ENCODE data around the gene MAGI1. TPM values are rescaled to one million over a fixed set of nuclear protein-coding genes. Genes with fewer than 3 reads are reported as not detected.
"Not testable (repeated sequence)": the region's sequence is repeated elsewhere in the genome, so short reads cannot be mapped to it uniquely, and the experiment has no call there.

MAGI1 gene
- total RNA-seq, 1 donor from 2014 or later: 21.9 TPM

- no peak for TF ChIP-seq CTCF (IDR thresholded peaks at IDR 0.05)
- no peaks in the 10 kb centered on the region for H3K36me3 Mint-ChIP-seq (ENCODE audit: unreplicated experiment)
- H3K27ac Mint-ChIP-seq (ENCODE audit: unreplicated experiment): peak overlapping the region; percentile 87
- no peak for DNase-seq (ENCODE audit: extremely low spot score, unreplicated experiment)
- no peak overlapping the region for H3K4me3 Mint-ChIP-seq (ENCODE audit: unreplicated experiment)
- H3K27me3 Mint-ChIP-seq (ENCODE audit: unreplicated experiment): no peaks in the 10 kb centered on the region
- H3K9me3 Mint-ChIP-seq (ENCODE audit: unreplicated experiment): peaks cover 5% of the 10 kb centered on the region
- H3K4me1 Mint-ChIP-seq (ENCODE audit: unreplicated experiment): peaks cover 40% of the 10 kb centered on the region
Measured at GRCh38 chr3:66048051-66048395, 9.3 kb upstream of the MAGI1 start.

- TF ChIP-seq CTCF (IDR thresholded peaks at IDR 0.05): no peak
- peak overlapping the region; percentile 87 for H3K27ac Mint-ChIP-seq (ENCODE audit: unreplicated experiment)
- DNase-seq (ENCODE audit: extremely low spot score, unreplicated experiment): no peak
- H3K36me3 Mint-ChIP-seq (ENCODE audit: unreplicated experiment): no peaks in the 10 kb centered on the region
- peaks cover 5% of the 10 kb centered on the region for H3K9me3 Mint-ChIP-seq (ENCODE audit: unreplicated experiment)
- H3K4me3 Mint-ChIP-seq (ENCODE audit: unreplicated experiment): no peak overlapping the region
- no peaks in the 10 kb centered on the region for H3K27me3 Mint-ChIP-seq (ENCODE audit: unreplicated experiment)
- peaks cover 34% of the 10 kb centered on the region for H3K4me1 Mint-ChIP-seq (ENCODE audit: unreplicated experiment)
Measured at GRCh38 chr3:66047311-66048050, 8.8 kb upstream of the MAGI1 start.

GRCh38 chr3:66046321-66046720 lies 7.6 kb upstream of the MAGI1 start:
- not testable (repeated sequence) for H3K27me3 Mint-ChIP-seq (ENCODE audit: unreplicated experiment); H3K4me3 Mint-ChIP-seq (ENCODE audit: unreplicated experiment); DNase-seq (ENCODE audit: extremely low spot score, unreplicated experiment)

GRCh38 chr3:66041828-66042227 lies 3.1 kb upstream of the MAGI1 start:
- peaks cover 43% of the 10 kb centered on the region for H3K4me1 Mint-ChIP-seq (ENCODE audit: unreplicated experiment)
- no peak for DNase-seq (ENCODE audit: extremely low spot score, unreplicated experiment)
- no peak for TF ChIP-seq CTCF (IDR thresholded peaks at IDR 0.05)
- H3K9me3 Mint-ChIP-seq (ENCODE audit: unreplicated experiment): no peaks in the 10 kb centered on the region
- no peak overlapping the region for H3K27ac Mint-ChIP-seq (ENCODE audit: unreplicated experiment)
- H3K4me3 Mint-ChIP-seq (ENCODE audit: unreplicated experiment): no peak overlapping the region
- no peaks in the 10 kb centered on the region for H3K36me3 Mint-ChIP-seq (ENCODE audit: unreplicated experiment)
- no peaks in the 10 kb centered on the region for H3K27me3 Mint-ChIP-seq (ENCODE audit: unreplicated experiment)

More at GRCh38 chr3:66046321-66046720, 7.6 kb upstream of the MAGI1 start:
- H3K27ac Mint-ChIP-seq (ENCODE audit: unreplicated experiment); H3K36me3 Mint-ChIP-seq (ENCODE audit: unreplicated experiment); H3K9me3 Mint-ChIP-seq (ENCODE audit: unreplicated experiment): not testable (repeated sequence)
- peaks cover 34% of the 10 kb centered on the region for H3K4me1 Mint-ChIP-seq (ENCODE audit: unreplicated experiment)

- no peaks in the 10 kb centered on the region for H3K27me3 Mint-ChIP-seq (ENCODE audit: unreplicated experiment)
- H3K27ac Mint-ChIP-seq (ENCODE audit: unreplicated experiment): no peak overlapping the region
- no peak for DNase-seq (ENCODE audit: extremely low spot score, unreplicated experiment)
- no peaks in the 10 kb centered on the region for H3K9me3 Mint-ChIP-seq (ENCODE audit: unreplicated experiment)
- peaks cover 47% of the 10 kb centered on the region for H3K4me1 Mint-ChIP-seq (ENCODE audit: unreplicated experiment)
- TF ChIP-seq CTCF (IDR thresholded peaks at IDR 0.05): no peak
- no peak overlapping the region for H3K4me3 Mint-ChIP-seq (ENCODE audit: unreplicated experiment)
- no peaks in the 10 kb centered on the region for H3K36me3 Mint-ChIP-seq (ENCODE audit: unreplicated experiment)
Measured at GRCh38 chr3:66041116-66041515, 2.4 kb upstream of the MAGI1 start.

- Mint-ChIP-seq H3K27ac (ENCODE audit: unreplicated experiment) (peak overlapping the region; percentile 96), H3K27me3 (ENCODE audit: unreplicated experiment) (no peaks in the 10 kb centered on the region), H3K4me1 (ENCODE audit: unreplicated experiment) (peaks cover 54% of the 10 kb centered on the region), H3K9me3 (ENCODE audit: unreplicated experiment) (no peaks in the 10 kb centered on the region), H3K36me3 (ENCODE audit: unreplicated experiment) (peaks cover 4% of the 10 kb centered on the region), H3K4me3 (ENCODE audit: unreplicated experiment) (peak overlapping the region; percentile 98)
- DNase-seq (ENCODE audit: extremely low spot score, unreplicated experiment): no peak
- TF ChIP-seq CTCF (IDR thresholded peaks at IDR 0.05): no peak
Measured at GRCh38 chr3:66039590-66039887, 821 bp upstream of the MAGI1 start.

All from osteocyte (in vitro differentiated cells).